SU-DHL-6 (cell line): ENCODE data around the gene DAW1.

ENCODE experiments used
- CTCF ChIP-seq: fragments of 200-600 bp; sonication (generic); IDR thresholded peaks from one replicate; pipeline ENCODE4 v1.5.1; 2017; ENCODE audit warnings: antibody characterized with exemption, mild to moderate bottlenecking, low read length, moderate library complexity; ENCODE audit not compliant: insufficient read depth, poor library complexity, severe bottlenecking
- EZH2phosphoT487 ChIP-seq: fragments of 200-600 bp; sonication (generic), shearing (Covaris generic); conservative IDR thresholded peaks from 2 replicates; pipeline ENCODE4 v1.6.1; 2018; ENCODE audit warnings: mild to moderate bottlenecking, antibody characterized with exemption, low read length, moderate library complexity, mixed read lengths

- TF ChIP-seq CTCF = no peak
- no peak for TF ChIP-seq EZH2phosphoT487
Observed at GRCh38 chr2:227908266-227909054, 37.0 kb downstream of the DAW1 start.
